H1 (cell line): ENCODE results near the gene CEP128. TPM values are rescaled to one million over a fixed set of nuclear protein-coding genes. Genes with fewer than 3 reads are reported as not detected.

Source experiments
- CBX5 ChIP-seq: fragments of 300-800, 300-1000 bp; sonication (generic); IDR thresholded peaks from 2 replicates; pipeline ENCODE4 v1.7.1; 2016; ENCODE audit warnings: antibody characterized with exemption, low read length, low read depth
- CEBPB ChIP-seq: IDR thresholded peaks from 2 replicates; pipeline ENCODE4 v1.6.1; 2012; ENCODE audit warnings: low read depth, low read length
- CHD1 ChIP-seq: IDR thresholded peaks from 2 replicates; pipeline ENCODE4 v1.6.1; 2012; ENCODE audit warnings: low read depth, low read length, improper control_type of control experiment
- KDM5A ChIP-seq: fragments of 200-600 bp; IDR thresholded peaks from 2 replicates; pipeline ENCODE4 v1.7.1; 2012; ENCODE audit warnings: mild to moderate bottlenecking, low read length, inconsistent platforms, mixed read lengths
- RFX5 ChIP-seq: IDR thresholded peaks from 2 replicates; pipeline ENCODE4 v1.6.1; 2011; ENCODE audit warnings: low read depth, low read length, improper control_type of control experiment, borderline replicate concordance
- polyA plus RNA-seq, 7 experiments: library from polyadenylated mRNA; depleted of rRNA in 3 of 7; stranded (reverse) in 5 of 7; unstranded in 2 of 7; fragments of >200 nt in 5 of 7; fragments of 200-250 nt in 2 of 7; gene quantifications; 1 replicate in 5 of 7; 2 replicates in 1 of 7; 4 replicates in 1 of 7; pipeline versions ENCODE4 v1.2.1 to v1.2.3, GENCODE V29; 2011 to 2013; ENCODE audit warnings: missing spikeins in 2 of 7, mixed read lengths in 2 of 7
- total RNA-seq: library from RNA; stranded (reverse); fragmentation: NEBNext Ultra II Directional; extraction: Animal tissue kit (Norgen Biotek cat#: 25700); gene quantifications from 2 replicates; pipeline ENCODE4 v1.2.1, GENCODE V29; 2021
- TF ChIP-seq, protein P1 (sequence below): fragments of 300-600 bp; sonication (generic); IDR thresholded peaks from 2 replicates; pipeline ENCODE4 v1.7.1; 2012; ENCODE audit warnings: low read length, moderate library complexity, mild to moderate bottlenecking, inconsistent platforms; ENCODE audit not compliant: insufficient replicate concordance
- TF ChIP-seq, protein P2 (sequence below): IDR thresholded peaks from 2 replicates; pipeline ENCODE4 v1.6.1; 2012; ENCODE audit warnings: low read length, inconsistent platforms

Gene CEP128
- total and polyA plus RNA-seq, 2 of the 8 experiments (the other 6 are each of a cell fraction or from before 2014, with no cell fraction given) = 1.9 to 17.0 TPM

DNA sequence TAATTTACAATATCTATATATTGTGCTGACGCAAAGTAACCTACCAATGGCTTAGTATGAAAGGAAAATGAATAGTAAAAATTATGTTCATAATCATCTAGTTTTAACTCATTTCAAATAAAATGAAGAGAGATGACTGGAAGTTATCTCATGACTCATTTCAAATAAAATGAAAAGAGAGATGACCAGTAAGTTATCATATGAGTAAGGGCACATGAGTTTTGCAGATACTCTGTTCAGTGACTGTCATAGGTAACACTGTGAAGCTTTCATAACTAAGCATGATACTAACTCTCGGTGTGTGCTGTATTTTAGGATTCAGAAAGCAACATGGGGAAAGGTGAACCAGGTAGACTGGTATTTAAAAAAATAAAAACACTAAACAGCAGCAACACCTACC, 365.8 kb downstream of the CEP128 start (continued):
- TF ChIP-seq, protein P1, sequence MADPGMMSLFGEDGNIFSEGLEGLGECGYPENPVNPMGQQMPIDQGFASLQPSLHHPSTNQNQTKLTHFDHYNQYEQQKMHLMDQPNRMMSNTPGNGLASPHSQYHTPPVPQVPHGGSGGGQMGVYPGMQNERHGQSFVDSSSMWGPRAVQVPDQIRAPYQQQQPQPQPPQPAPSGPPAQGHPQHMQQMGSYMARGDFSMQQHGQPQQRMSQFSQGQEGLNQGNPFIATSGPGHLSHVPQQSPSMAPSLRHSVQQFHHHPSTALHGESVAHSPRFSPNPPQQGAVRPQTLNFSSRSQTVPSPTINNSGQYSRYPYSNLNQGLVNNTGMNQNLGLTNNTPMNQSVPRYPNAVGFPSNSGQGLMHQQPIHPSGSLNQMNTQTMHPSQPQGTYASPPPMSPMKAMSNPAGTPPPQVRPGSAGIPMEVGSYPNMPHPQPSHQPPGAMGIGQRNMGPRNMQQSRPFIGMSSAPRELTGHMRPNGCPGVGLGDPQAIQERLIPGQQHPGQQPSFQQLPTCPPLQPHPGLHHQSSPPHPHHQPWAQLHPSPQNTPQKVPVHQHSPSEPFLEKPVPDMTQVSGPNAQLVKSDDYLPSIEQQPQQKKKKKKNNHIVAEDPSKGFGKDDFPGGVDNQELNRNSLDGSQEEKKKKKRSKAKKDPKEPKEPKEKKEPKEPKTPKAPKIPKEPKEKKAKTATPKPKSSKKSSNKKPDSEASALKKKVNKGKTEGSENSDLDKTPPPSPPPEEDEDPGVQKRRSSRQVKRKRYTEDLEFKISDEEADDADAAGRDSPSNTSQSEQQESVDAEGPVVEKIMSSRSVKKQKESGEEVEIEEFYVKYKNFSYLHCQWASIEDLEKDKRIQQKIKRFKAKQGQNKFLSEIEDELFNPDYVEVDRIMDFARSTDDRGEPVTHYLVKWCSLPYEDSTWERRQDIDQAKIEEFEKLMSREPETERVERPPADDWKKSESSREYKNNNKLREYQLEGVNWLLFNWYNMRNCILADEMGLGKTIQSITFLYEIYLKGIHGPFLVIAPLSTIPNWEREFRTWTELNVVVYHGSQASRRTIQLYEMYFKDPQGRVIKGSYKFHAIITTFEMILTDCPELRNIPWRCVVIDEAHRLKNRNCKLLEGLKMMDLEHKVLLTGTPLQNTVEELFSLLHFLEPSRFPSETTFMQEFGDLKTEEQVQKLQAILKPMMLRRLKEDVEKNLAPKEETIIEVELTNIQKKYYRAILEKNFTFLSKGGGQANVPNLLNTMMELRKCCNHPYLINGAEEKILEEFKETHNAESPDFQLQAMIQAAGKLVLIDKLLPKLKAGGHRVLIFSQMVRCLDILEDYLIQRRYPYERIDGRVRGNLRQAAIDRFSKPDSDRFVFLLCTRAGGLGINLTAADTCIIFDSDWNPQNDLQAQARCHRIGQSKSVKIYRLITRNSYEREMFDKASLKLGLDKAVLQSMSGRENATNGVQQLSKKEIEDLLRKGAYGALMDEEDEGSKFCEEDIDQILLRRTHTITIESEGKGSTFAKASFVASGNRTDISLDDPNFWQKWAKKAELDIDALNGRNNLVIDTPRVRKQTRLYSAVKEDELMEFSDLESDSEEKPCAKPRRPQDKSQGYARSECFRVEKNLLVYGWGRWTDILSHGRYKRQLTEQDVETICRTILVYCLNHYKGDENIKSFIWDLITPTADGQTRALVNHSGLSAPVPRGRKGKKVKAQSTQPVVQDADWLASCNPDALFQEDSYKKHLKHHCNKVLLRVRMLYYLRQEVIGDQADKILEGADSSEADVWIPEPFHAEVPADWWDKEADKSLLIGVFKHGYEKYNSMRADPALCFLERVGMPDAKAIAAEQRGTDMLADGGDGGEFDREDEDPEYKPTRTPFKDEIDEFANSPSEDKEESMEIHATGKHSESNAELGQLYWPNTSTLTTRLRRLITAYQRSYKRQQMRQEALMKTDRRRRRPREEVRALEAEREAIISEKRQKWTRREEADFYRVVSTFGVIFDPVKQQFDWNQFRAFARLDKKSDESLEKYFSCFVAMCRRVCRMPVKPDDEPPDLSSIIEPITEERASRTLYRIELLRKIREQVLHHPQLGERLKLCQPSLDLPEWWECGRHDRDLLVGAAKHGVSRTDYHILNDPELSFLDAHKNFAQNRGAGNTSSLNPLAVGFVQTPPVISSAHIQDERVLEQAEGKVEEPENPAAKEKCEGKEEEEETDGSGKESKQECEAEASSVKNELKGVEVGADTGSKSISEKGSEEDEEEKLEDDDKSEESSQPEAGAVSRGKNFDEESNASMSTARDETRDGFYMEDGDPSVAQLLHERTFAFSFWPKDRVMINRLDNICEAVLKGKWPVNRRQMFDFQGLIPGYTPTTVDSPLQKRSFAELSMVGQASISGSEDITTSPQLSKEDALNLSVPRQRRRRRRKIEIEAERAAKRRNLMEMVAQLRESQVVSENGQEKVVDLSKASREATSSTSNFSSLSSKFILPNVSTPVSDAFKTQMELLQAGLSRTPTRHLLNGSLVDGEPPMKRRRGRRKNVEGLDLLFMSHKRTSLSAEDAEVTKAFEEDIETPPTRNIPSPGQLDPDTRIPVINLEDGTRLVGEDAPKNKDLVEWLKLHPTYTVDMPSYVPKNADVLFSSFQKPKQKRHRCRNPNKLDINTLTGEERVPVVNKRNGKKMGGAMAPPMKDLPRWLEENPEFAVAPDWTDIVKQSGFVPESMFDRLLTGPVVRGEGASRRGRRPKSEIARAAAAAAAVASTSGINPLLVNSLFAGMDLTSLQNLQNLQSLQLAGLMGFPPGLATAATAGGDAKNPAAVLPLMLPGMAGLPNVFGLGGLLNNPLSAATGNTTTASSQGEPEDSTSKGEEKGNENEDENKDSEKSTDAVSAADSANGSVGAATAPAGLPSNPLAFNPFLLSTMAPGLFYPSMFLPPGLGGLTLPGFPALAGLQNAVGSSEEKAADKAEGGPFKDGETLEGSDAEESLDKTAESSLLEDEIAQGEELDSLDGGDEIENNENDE = no peak
- TF ChIP-seq, protein P2, sequence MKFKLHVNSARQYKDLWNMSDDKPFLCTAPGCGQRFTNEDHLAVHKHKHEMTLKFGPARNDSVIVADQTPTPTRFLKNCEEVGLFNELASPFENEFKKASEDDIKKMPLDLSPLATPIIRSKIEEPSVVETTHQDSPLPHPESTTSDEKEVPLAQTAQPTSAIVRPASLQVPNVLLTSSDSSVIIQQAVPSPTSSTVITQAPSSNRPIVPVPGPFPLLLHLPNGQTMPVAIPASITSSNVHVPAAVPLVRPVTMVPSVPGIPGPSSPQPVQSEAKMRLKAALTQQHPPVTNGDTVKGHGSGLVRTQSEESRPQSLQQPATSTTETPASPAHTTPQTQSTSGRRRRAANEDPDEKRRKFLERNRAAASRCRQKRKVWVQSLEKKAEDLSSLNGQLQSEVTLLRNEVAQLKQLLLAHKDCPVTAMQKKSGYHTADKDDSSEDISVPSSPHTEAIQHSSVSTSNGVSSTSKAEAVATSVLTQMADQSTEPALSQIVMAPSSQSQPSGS = no peak
- TF ChIP-seq KDM5A (no peak), RFX5 (no peak), CHD1 (no peak), CBX5 (no peak), CEBPB (no peak)
